ENCODE data around the gene KCNH6.

KCNH6 gene

GRCh38 chr17:63487014-63487339 lies 36.2 kb upstream of the KCNH6 start:
- no peak for DNase-seq (ENCODE audit: extremely low read depth, low read depth)
- TF ChIP-seq, protein P1, sequence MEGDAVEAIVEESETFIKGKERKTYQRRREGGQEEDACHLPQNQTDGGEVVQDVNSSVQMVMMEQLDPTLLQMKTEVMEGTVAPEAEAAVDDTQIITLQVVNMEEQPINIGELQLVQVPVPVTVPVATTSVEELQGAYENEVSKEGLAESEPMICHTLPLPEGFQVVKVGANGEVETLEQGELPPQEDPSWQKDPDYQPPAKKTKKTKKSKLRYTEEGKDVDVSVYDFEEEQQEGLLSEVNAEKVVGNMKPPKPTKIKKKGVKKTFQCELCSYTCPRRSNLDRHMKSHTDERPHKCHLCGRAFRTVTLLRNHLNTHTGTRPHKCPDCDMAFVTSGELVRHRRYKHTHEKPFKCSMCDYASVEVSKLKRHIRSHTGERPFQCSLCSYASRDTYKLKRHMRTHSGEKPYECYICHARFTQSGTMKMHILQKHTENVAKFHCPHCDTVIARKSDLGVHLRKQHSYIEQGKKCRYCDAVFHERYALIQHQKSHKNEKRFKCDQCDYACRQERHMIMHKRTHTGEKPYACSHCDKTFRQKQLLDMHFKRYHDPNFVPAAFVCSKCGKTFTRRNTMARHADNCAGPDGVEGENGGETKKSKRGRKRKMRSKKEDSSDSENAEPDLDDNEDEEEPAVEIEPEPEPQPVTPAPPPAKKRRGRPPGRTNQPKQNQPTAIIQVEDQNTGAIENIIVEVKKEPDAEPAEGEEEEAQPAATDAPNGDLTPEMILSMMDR (IDR thresholded peaks at IDR 0.05; ENCODE audit: low read depth, low read length, missing control alignments), result no peak
- H3K4me3 ChIP-seq (replicated peaks; ENCODE audit: low read depth, low read length), result no peak overlapping the region

DNA sequence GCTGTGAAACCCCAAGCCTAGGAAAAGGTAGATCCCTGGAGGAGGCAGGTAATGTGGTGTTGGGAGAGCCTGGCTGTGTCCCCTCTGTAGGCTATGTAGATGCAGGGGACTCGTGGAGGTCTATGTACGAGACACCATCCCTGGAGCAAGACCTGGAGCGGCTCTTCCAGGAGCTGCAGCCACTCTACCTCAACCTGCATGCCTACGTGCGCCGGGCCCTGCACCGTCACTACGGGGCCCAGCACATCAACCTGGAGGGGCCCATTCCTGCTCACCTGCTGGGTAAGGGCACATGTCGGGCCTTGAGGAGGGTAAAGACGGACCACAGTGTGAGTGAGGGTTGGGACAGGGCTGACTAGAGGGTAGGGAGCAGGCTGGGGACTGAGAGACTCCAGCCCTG lies 34.3 kb upstream of the KCNH6 start:
- no peak for DNase-seq (ENCODE audit: extremely low read depth, low read depth)
- TF ChIP-seq, protein P1 (IDR thresholded peaks at IDR 0.05; ENCODE audit: low read depth, low read length, missing control alignments), result no peak

GRCh38 chr17:63489291-63489690 lies 33.9 kb upstream of the KCNH6 start:
- TF ChIP-seq, protein P1 (IDR thresholded peaks at IDR 0.05; ENCODE audit: low read depth, low read length, missing control alignments), result no peak
- no peak for DNase-seq (ENCODE audit: extremely low read depth, low read depth)
- H3K4me3 ChIP-seq (replicated peaks; ENCODE audit: low read depth, low read length), result no peak overlapping the region

More for the DNA sequence above, 34.3 kb upstream of the KCNH6 start:
- no peak overlapping the region for H3K4me3 ChIP-seq (replicated peaks; ENCODE audit: low read depth, low read length)

DNA sequence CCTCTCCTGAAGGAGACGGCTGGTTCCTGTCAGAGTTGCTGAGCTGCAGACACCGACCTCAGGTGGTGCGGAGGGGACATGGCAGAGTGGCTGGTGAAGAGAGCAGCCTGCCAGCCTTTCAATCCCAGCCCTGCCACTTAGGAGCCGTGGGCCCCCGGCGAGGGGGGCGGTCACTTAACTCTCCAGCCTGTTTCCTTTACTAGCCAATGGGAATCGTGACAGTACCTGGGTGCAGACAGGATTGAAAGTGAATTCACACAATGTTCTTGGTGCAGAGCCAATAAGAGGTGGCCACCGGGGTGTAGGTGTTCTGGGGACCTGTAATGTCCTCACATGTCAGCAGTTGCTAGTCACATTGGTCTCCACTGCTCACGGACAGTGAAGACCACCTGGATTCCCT lies 32.8 kb upstream of the KCNH6 start:
- DNase-seq (ENCODE audit: extremely low read depth, low read depth), result no peak
- no peak overlapping the region for H3K4me3 ChIP-seq (replicated peaks; ENCODE audit: low read depth, low read length)
- TF ChIP-seq, protein P1 (IDR thresholded peaks at IDR 0.05; ENCODE audit: low read depth, low read length, missing control alignments), result no peak

DNA sequence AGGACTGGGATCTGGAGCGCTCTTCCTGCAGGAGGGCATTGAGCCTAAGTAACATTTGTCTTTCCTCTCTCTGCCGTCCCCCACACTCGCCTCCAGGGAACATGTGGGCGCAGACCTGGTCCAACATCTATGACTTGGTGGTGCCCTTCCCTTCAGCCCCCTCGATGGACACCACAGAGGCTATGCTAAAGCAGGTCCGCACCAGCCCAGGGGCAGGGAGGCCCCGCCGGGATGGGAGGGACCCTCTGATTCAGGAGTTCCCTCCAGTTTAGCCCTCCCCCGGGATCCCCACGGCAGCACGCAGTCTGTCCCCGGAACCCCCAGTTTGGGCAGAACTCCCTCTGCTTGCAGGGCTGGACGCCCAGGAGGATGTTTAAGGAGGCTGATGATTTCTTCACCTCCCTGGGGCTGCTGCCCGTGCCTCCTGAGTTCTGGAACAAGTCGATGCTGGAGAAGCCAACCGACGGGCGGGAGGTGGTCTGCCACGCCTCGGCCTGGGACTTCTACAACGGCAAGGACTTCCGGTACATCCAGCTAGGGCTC lies 32.2 kb upstream of the KCNH6 start:
- H3K4me3 ChIP-seq (replicated peaks; ENCODE audit: low read depth, low read length), result no peak overlapping the region
- TF ChIP-seq, protein P1 (IDR thresholded peaks at IDR 0.05; ENCODE audit: low read depth, low read length, missing control alignments), result no peak
- DNase-seq (ENCODE audit: extremely low read depth, low read depth), result no peak

DNA sequence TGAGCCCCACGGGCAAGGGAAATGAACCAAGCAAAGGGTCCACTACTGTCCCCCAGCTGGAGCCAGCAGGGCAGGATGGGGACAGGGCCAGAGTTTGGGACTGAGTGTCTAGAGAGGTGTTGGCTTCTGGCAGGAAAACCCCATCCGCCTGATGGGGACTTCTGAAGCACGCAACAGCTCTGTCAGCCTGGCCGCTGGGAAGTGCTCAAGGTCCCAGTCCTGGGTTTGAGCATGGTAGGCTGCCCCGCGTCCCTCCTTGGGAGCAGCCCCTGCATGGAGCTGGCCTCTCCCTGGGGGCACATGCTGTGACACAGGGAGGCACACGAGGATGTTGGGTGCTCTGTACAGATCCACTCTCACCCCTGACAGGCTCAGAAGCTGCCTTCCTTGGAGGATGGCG lies 31.7 kb upstream of the KCNH6 start:
- DNase-seq (ENCODE audit: extremely low read depth, low read depth), result no peak
- no peak overlapping the region for H3K4me3 ChIP-seq (replicated peaks; ENCODE audit: low read depth, low read length)
- TF ChIP-seq, protein P1 (IDR thresholded peaks at IDR 0.05; ENCODE audit: low read depth, low read length, missing control alignments), result no peak

DNA sequence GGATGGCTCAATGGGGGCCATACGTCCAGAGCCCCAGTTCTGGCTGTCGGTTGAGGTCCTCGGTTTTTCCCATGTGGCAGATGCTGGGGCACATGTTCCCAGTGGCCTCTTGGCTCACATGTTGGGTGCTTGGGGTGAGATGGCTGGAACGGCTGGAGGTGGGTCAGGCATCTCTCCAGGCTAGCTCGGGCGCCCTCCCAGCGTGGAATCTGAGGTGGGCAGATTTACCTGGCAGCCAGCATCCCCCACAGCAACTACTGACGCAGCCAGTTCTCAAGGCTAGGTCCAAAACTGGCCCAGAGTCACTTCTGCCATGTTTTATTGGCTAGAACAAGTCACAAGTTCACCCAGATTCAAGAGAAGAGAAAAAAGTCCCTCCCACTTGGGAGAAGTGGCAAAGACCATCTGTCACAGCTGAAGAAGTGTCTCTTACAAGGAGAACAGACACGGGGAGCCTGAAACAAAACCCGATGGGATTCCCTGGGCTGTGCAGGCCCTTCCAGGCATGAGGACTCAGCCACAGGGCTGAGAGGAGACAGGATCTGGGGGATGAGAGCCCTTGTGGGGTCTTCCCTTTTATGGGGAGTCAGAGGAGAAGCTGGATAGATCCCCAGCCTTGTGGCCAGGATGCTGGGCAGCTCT lies 31.1 kb upstream of the KCNH6 start:
- DNase-seq (ENCODE audit: extremely low read depth, low read depth), result no peak
- TF ChIP-seq, protein P1 (IDR thresholded peaks at IDR 0.05; ENCODE audit: low read depth, low read length, missing control alignments), result no peak
- no peak overlapping the region for H3K4me3 ChIP-seq (replicated peaks; ENCODE audit: low read depth, low read length)
